Femur (tissue), 1 donor: ENCODE measurements around the gene RBKS.

ENCODE experiments used
- DNase-seq: peaks from one replicate; pipeline ENCODE4 v3.0.0-alpha.2; 2017

The RBKS gene

DNA sequence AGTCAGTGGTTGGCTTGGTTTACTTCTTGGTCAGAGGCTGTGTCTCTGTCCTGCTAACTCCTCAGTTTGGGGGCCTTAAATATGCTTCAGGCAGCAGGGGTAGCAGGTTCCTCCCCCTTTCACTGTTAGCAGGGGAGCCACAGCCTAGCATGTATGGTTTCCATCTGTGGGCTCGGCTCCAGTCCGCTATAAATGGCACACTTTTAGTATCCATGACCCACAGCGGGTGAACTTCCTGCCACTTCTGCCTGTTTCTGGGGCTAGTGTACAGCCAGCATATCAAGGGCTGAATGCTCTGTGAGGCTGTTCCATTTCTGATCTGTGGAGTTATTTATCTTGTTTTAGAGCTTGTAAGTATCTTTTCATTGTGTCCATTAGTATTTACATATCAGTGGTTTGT, 60.4 kb downstream of the RBKS start:
- DNase-seq, result no peak

- no peak for DNase-seq
These were observed 61.9 kb downstream of the RBKS start for GRCh38 chr2:27828305-27828704.

DNA sequence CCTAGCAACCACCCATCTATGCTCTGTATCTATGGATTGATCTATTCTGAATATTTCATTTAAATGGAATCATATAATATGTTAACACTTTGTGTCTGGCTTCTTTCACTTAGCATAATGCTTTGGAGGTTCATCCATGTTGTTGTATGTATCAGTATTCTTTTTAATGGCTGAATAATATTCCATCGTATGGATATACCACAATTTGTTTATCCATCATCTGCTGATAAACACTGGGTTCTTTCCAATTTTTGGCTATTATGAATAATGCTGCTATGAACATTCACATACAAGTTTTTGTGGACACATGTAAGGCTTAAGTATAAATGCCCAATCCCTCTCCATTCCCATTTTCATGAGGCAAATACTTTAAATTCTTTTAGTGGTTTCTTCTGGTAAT, 65.8 kb downstream of the RBKS start:
- no peak for DNase-seq

DNA sequence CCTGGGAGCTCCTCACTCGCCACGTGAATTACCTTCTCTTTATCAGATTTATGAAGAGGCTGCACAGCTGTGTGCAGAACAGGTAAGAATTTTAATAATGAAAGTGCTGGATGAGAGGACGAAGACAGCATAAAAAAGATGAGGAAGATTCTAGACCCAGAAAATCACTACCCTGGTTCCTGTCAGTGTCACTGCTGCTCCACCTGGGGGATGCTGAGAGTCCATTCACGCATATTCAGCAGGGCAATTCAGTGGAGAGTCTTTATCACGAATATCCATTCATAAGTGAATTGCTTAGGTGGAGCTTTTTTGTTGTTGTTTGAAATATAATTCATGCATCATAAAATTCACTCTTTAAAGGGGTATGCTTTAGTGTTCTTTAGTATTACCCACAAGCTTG, 66.6 kb downstream of the RBKS start:
- DNase-seq, result no peak

DNA sequence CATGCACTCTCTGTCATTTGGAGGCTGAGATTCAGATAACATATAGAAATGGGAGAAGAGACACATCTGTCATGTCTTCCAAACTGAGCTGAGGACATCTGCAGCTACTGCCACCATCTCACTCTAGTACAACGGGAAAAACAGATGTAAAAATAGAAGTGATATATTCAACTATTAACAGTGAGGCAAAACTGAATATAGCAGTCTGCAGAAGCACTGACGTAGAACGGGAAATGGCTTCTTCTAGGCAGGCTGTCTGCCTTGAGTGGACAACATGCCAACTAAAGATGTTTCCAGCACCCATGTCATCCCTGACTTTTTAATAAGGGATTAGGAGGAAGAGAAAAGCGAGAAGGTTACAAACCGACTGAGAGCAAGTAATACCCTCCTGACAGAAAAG, 67.1 kb downstream of the RBKS start:
- no peak for DNase-seq

DNA sequence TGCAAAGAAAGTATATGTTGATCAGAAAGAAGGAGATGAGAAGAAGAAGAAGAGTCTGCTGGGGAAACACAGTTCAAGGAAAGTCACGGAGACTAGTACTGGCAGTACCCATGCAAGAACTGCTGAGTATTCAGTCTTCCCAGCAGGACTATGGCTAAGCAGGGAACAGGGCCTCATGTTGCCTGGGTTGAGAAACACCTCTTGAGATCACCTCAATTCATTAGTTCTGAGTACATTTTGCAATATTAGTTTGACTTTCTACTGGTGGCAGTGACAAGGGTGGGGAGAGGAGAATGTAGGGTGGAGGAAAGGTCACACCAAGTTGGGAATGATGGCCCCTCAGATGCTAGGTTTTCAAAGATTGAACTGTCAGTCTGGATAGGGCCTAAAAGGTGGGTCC, 68.1 kb downstream of the RBKS start:
- no peak for DNase-seq

DNA sequence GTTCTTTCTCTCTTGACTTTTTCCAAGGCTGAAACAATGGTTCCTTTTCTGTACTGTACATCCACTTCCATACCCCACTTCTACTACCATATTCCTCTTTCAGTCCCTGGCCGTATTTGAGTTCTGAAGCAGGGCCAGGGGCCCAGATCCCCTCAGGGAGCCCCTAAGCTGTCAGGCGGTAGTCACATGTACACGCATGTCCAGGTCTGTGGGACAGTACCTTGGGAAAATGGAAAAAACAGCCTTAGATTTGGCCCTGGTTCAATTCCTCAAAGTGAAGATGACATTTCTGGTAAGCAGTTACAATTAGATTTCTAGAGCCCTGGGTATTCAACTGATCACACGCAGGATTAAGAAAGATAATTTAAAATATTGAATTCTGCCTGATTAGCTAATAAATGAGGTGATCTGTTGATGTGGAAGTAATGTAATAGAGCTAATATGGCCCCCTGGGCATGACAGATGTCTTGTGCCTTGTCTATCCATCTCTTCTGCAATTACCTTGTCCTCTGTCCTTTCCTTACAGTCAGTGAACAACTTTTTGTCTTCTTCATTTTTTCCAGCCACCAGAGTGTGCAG, 74.2 kb downstream of the RBKS start:
- DNase-seq, result no peak

DNA sequence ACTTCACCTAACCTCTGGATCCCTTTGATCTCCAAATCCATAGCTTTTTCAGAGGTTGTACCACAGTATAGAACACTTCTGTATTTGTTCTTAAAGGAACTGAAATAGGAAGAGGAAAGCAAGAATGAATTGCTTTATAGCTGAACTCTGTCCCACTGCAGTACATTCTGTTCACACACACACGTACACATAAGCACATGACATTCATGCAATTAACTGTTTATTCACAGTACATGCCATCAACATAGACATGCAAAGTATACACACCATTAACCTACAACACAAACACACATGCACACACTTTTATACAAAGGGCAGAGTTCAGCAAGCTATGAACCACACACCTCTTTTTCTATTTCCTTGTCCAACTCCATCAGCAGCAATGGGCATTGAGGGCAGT, 75.4 kb downstream of the RBKS start:
- DNase-seq, result no peak

GRCh38 chr2:27811768-27812167, 78.4 kb downstream of the RBKS start:
- no peak for DNase-seq

GRCh38 chr2:27810455-27810854, 79.7 kb downstream of the RBKS start:
- no peak for DNase-seq

GRCh38 chr2:27809761-27810241, 80.4 kb downstream of the RBKS start:
- DNase-seq, result no peak

DNA sequence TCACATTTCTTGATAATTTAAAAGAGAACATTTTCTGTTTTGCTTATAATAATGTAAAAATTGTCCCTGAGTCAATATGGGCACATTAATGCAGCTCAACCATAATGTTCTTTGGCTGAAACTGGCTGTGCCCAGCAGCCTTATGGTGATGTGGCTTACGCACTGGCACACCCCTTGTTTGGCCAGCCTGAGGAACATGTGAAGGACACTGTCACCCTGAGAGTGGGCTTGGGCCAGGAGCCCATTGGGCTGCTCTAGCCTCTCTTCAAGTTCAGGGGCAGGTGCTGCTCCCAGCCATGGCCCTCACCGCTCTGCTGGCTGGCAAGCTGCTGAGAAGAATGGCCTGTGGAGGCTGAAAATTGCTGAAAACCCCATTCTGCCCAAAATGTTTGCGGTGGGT, 81.2 kb downstream of the RBKS start:
- DNase-seq, result no peak

- no peak for DNase-seq
These were observed 81.8 kb downstream of the RBKS start for GRCh38 chr2:27808418-27808817.

GRCh38 chr2:27807476-27807875, 82.7 kb downstream of the RBKS start:
- no peak for DNase-seq

GRCh38 chr2:27806311-27807059, 83.7 kb downstream of the RBKS start:
- DNase-seq, result no peak

DNA sequence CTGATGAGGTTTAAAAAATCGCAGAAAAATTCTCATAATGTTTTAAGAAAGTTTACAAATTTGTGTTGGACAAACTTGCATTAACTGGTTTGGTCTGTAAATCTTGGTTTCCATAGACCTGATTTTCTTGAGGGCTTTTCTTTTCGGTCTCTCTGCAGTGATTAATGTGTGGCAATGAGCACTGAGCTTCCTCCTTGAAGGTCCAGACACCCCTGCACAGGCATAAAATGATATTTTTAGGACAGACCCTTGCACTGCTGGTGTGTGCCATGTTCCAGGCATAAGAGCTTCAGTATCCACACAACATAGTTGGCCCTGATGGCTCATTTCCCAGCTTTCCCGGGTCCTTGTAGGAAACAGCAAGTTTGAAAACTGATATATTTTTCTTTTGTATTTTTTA, 85.0 kb downstream of the RBKS start:
- no peak for DNase-seq

- no peak for DNase-seq
These were observed 86.0 kb downstream of the RBKS start for GRCh38 chr2:27804146-27804545.

GRCh38 chr2:27803046-27803445, 87.1 kb downstream of the RBKS start:
- DNase-seq, result no peak

DNA sequence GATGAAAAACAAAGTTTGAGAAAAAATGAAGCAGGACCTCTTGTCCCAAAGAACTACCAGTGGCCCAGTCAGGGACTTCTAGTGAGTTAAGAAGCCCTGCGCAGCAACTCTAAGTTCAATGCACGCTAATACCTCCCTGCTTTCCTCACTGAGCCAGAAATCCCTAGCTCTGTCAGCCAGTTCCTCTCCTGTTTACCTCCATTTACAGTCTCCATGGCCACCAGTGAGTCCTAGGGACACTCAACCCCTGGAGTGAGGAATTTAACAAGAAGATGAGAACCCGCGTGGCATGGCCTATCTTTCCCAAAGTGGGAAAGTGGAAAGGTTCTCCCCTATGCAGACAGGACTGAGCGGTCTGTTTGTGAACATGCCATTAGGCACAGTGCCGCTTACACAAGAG, 87.6 kb downstream of the RBKS start:
- no peak for DNase-seq

DNA sequence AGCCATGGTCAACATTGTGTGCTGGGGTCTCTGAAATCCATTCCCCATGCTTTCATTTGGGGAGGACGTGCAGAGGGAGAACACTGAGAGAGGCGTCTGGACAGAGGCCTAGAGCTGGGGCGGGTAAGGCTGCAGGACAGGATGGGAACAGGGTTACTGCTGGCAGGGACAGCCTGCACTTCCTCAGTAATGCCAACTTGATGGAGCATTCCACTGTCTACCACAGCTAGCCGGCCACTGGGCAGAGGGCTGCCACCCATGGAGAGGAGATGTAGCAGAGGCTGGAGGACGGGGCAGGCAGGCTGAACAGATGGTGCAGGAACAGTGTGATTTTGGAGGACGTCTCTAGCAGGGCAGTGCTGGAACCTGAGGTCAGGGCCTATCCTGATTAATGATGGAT, 89.3 kb downstream of the RBKS start:
- DNase-seq, result no peak

GRCh38 chr2:27799646-27800010, 90.6 kb downstream of the RBKS start:
- DNase-seq, result no peak

DNA sequence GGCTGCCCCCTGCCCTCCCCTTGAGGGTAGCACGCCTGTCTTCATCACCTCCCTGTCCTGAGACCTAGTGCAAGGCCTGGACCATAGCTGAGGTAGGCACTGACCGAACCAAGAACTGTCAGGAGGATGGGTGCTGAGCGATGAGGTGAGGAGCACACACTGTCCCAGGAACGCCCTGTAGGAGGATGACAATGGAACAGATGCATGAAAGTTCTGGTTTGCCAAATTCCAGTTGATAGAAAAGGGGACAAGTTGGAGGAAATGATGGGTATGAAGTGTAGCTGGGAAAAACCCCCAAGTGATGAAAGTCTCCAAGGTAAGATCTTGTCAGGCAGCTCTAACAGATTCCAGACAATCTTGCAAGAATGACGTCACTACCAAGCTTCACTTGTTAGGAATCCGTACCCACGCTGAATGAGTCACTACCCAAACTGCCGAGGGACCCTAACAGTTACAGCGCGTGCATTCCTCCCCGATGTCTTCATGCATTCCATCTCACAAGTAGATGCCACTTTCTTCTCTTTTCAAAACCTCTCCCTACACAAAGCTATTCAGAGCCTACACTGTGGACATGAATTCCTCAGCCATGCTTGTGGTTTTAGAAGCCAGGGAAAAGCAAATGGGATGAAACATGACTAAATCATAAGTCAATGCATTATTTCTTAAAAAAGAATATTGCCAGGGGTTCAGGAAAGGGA, 91.1 kb downstream of the RBKS start:
- DNase-seq, result peak; percentile 59

DNA sequence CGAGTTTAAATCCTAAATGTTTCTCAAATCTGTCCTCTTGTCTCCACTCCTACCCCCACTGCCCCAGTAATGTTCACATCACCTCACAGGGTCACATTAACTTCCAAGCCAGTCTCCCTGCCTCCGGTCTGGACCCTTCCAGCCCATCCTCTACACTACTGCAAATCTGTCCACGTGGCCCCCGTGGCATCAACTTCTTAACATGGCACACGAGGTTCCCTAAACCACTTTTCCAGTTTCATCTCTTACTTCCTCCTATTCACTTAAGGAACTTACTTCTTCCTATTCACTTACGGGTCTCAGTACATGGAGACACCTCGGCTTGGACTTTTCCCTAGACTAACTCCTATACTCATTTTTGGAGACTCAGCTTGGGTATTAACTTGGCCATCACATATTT, 91.7 kb downstream of the RBKS start:
- DNase-seq, result no peak

GRCh38 chr2:27797841-27798240, 92.3 kb downstream of the RBKS start:
- no peak for DNase-seq
